ENCODE measurements around the gene CLIP1.
"Not testable (repeated sequence)": the region's sequence is repeated elsewhere in the genome, so short reads cannot be mapped to it uniquely, and the experiment has no call there.

The CLIP1 gene

GRCh38 chr12:122402264-122402663 lies 20.2 kb downstream of the CLIP1 start:
- no peak overlapping the region for H2AFZ ChIP-seq (ENCODE audit: low read length)
- H3K9me2 ChIP-seq (ENCODE audit: low read depth, low read length), result no peaks in the 10 kb centered on the region
- no peaks in the 10 kb centered on the region for H3K9me3 ChIP-seq (ENCODE audit: low read length)
- no peaks in the 10 kb centered on the region for H3K79me2 ChIP-seq (ENCODE audit: insufficient read depth, low read length)
- no peaks in the 10 kb centered on the region for H4K20me1 ChIP-seq (ENCODE audit: insufficient read depth, low read length)
- H3K4me3 ChIP-seq (ENCODE audit: low read depth, low read length, poor library complexity, severe bottlenecking), result no peak overlapping the region
- no peaks in the 10 kb centered on the region; the same call in 1 of the 2 replicates for H3F3A ChIP-seq (ENCODE audit: insufficient read depth, low read length)
- no peak overlapping the region for H3K27ac ChIP-seq (ENCODE audit: low read depth, low read length, poor library complexity, severe bottlenecking)
- no peak for TF ChIP-seq EZH2 (IDR thresholded peaks at IDR 0.05; ENCODE audit: borderline replicate concordance, low read length)
- TF ChIP-seq, protein P1, sequence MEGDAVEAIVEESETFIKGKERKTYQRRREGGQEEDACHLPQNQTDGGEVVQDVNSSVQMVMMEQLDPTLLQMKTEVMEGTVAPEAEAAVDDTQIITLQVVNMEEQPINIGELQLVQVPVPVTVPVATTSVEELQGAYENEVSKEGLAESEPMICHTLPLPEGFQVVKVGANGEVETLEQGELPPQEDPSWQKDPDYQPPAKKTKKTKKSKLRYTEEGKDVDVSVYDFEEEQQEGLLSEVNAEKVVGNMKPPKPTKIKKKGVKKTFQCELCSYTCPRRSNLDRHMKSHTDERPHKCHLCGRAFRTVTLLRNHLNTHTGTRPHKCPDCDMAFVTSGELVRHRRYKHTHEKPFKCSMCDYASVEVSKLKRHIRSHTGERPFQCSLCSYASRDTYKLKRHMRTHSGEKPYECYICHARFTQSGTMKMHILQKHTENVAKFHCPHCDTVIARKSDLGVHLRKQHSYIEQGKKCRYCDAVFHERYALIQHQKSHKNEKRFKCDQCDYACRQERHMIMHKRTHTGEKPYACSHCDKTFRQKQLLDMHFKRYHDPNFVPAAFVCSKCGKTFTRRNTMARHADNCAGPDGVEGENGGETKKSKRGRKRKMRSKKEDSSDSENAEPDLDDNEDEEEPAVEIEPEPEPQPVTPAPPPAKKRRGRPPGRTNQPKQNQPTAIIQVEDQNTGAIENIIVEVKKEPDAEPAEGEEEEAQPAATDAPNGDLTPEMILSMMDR (IDR thresholded peaks at IDR 0.05; ENCODE audit: low read length), result no peak
- H3K4me2 ChIP-seq (ENCODE audit: low read length), result no peak overlapping the region
- no peak overlapping the region for H3K9ac ChIP-seq (ENCODE audit: low read length)
- peaks cover 39% of the 10 kb centered on the region for H3K4me1 ChIP-seq (ENCODE audit: insufficient read depth, low read length, severe bottlenecking)
- peaks cover 5% of the 10 kb centered on the region; the same call in 1 of the 2 replicates for H3K36me3 ChIP-seq (ENCODE audit: insufficient read depth, low read length)
- H3K27me3 ChIP-seq (ENCODE audit: insufficient read depth, low read length), result no peaks in the 10 kb centered on the region

DNA sequence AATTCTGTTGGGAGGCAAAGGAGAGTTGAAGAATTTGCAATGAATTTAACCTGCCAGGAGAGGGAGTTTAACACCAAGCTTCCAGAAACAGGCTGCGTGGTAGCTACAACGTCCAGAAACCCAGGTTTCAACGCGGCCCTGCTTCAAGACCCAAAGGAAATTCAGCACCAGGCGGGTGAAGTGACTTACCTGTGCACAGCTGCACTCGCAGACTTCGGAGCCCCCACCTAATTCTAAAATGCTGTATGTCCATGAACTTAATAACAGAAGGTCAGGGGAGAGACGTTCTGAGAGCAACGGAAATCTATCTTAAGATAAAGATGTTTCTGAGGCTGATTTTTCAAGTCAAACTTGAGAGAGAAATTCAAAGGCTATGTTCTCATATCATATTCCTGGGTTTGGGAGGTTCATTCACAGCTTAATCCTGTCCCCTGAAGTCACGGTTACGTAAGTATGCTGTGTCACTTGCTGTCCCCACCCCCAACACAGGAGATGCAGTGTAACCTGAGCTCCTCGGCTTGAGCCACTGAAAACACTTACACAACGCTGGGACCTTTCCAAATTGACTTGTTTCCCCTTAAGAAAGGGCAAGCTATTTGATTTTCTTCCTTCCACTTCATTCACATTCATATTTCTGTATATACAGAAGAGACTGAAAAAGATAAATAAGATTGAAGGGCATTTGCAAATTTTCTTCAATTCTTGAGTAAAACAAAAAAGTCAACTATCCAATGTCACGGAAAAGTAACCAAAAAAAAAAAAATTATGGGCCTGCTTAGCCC lies 22.7 kb downstream of the CLIP1 start:
- H3K9me2 ChIP-seq (ENCODE audit: low read depth, low read length), result no peaks in the 10 kb centered on the region
- no peaks in the 10 kb centered on the region for H3F3A ChIP-seq (ENCODE audit: insufficient read depth, low read length)
- H3K9ac ChIP-seq (ENCODE audit: low read length), result peak overlapping the region; percentile 44; the same call in 1 of the 2 replicates
- no peaks in the 10 kb centered on the region for H3K27me3 ChIP-seq (ENCODE audit: insufficient read depth, low read length)
- H3K4me2 ChIP-seq (ENCODE audit: low read length), result peak overlapping the region; percentile 34
- H3K4me1 ChIP-seq (ENCODE audit: insufficient read depth, low read length, severe bottlenecking), result peaks cover 39% of the 10 kb centered on the region
- H2AFZ ChIP-seq (ENCODE audit: low read length), result no peak overlapping the region
- peaks cover 5% of the 10 kb centered on the region; the same call in 1 of the 2 replicates for H3K36me3 ChIP-seq (ENCODE audit: insufficient read depth, low read length)
- H3K27ac ChIP-seq (ENCODE audit: low read depth, low read length, poor library complexity, severe bottlenecking), result peak overlapping the region; percentile 77
- no peaks in the 10 kb centered on the region for H4K20me1 ChIP-seq (ENCODE audit: insufficient read depth, low read length)
- H3K4me3 ChIP-seq (ENCODE audit: low read depth, low read length, poor library complexity, severe bottlenecking), result peak overlapping the region; percentile 27
- TF ChIP-seq EZH2 (IDR thresholded peaks at IDR 0.05; ENCODE audit: borderline replicate concordance, low read length), result no peak
- TF ChIP-seq, protein P1 (IDR thresholded peaks at IDR 0.05; ENCODE audit: low read length), result peak; percentile 84
- no peaks in the 10 kb centered on the region for H3K79me2 ChIP-seq (ENCODE audit: insufficient read depth, low read length)
- no peaks in the 10 kb centered on the region for H3K9me3 ChIP-seq (ENCODE audit: low read length)

DNA sequence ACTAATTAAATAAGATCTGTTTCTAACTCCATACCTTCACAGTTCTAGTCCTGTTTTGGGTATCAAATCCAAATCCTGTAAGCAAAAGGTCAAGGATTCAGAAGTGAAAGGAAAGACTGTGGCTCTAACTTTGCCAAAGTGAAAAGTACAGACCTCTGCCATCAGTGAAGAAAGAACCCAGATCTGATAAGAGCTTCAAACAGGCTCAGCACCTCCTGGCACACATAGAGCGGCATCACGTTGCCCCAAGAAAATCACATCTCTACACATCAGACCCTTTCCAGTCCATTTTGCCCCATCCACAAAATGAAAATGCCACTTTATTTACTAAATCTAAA lies 23.2 kb downstream of the CLIP1 start:
- no peaks in the 10 kb centered on the region for H3K79me2 ChIP-seq (ENCODE audit: insufficient read depth, low read length)
- peaks cover 5% of the 10 kb centered on the region; the same call in 1 of the 2 replicates for H3K36me3 ChIP-seq (ENCODE audit: insufficient read depth, low read length)
- H2AFZ ChIP-seq (ENCODE audit: low read length), result no peak overlapping the region
- peaks cover 44% of the 10 kb centered on the region for H3K4me1 ChIP-seq (ENCODE audit: insufficient read depth, low read length, severe bottlenecking)
- no peaks in the 10 kb centered on the region for H3F3A ChIP-seq (ENCODE audit: insufficient read depth, low read length)
- TF ChIP-seq, protein P1 (IDR thresholded peaks at IDR 0.05; ENCODE audit: low read length), result no peak
- no peak for TF ChIP-seq EZH2 (IDR thresholded peaks at IDR 0.05; ENCODE audit: borderline replicate concordance, low read length)
- no peaks in the 10 kb centered on the region for H3K9me2 ChIP-seq (ENCODE audit: low read depth, low read length)
- no peaks in the 10 kb centered on the region for H3K9me3 ChIP-seq (ENCODE audit: low read length)
- H4K20me1 ChIP-seq (ENCODE audit: insufficient read depth, low read length), result no peaks in the 10 kb centered on the region
- peak overlapping the region; percentile 77 for H3K27ac ChIP-seq (ENCODE audit: low read depth, low read length, poor library complexity, severe bottlenecking)
- H3K4me2 ChIP-seq (ENCODE audit: low read length), result peak overlapping the region; percentile 34; the same call in 1 of the 2 replicates
- no peaks in the 10 kb centered on the region for H3K27me3 ChIP-seq (ENCODE audit: insufficient read depth, low read length)
- no peak overlapping the region; the same call in 1 of the 2 replicates for H3K9ac ChIP-seq (ENCODE audit: low read length)
- H3K4me3 ChIP-seq (ENCODE audit: low read depth, low read length, poor library complexity, severe bottlenecking), result no peak overlapping the region

DNA sequence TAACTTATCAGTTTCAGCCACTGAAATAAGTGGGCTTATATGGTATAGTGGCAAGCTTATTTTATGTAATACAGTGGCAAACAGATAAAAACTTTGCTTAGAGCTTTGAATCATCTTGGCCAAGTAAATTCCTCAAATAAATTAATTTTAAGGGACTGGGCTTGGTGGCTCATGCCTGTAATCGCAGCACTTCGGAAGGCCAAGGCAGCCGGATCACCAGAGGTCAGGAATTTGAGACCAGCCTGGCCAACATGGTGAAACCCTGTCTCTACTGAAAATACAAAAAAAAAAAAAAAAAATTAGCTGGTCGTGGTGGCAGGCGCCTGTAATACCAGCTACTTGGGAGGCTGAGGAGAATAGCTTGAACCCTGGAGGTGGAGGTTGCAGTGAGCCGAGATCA lies 24.5 kb downstream of the CLIP1 start:
- not testable (repeated sequence) for H3K4me2 ChIP-seq (ENCODE audit: low read length); H3K9me3 ChIP-seq (ENCODE audit: low read length); H3K79me2 ChIP-seq (ENCODE audit: insufficient read depth, low read length); H2AFZ ChIP-seq (ENCODE audit: low read length); H3K27me3 ChIP-seq (ENCODE audit: insufficient read depth, low read length); H3K4me3 ChIP-seq (ENCODE audit: low read depth, low read length, poor library complexity, severe bottlenecking); H3K9ac ChIP-seq (ENCODE audit: low read length); H3F3A ChIP-seq (ENCODE audit: insufficient read depth, low read length); H3K9me2 ChIP-seq (ENCODE audit: low read depth, low read length); H4K20me1 ChIP-seq (ENCODE audit: insufficient read depth, low read length); H3K36me3 ChIP-seq (ENCODE audit: insufficient read depth, low read length); H3K27ac ChIP-seq (ENCODE audit: low read depth, low read length, poor library complexity, severe bottlenecking)
- peaks cover 46% of the 10 kb centered on the region for H3K4me1 ChIP-seq (ENCODE audit: insufficient read depth, low read length, severe bottlenecking)
